Suprapubic skin (tissue), 4 donors: ENCODE measurements around the gene MINAR1. TPM values are rescaled to one million over a fixed set of nuclear protein-coding genes. Genes with fewer than 3 reads are reported as not detected.
A peak's percentile ranks its signal among the peaks of the same experiment; 100 is the strongest.
"Not testable (repeated sequence)": the region's sequence is repeated elsewhere in the genome, so short reads cannot be mapped to it uniquely, and the experiment has no call there.

Source experiments
- DNase-seq, 2 donors: peaks; one replicate each; pipeline ENCODE4 v3.0.0-alpha.2; 2019; ENCODE audit warnings: low spot score in 2 of 2
- H3K27ac ChIP-seq: fragments of 200-600 bp; sonication (generic); one replicate; pipeline ENCODE4 v1.5.1; 2019
- H3K27me3 ChIP-seq: fragments of 200-600 bp; sonication (generic); one replicate; pipeline ENCODE4 v1.5.1; 2019
- H3K36me3 ChIP-seq: fragments of 200-600 bp; sonication (generic); one replicate; pipeline ENCODE4 v1.5.1; 2019
- H3K4me1 ChIP-seq: fragments of 200-600 bp; sonication (generic); one replicate; pipeline ENCODE4 v1.5.1; 2019
- H3K4me3 ChIP-seq: fragments of 200-600 bp; sonication (generic); one replicate; pipeline ENCODE4 v1.5.1; 2019; ENCODE audit warnings: mild to moderate bottlenecking
- H3K9me3 ChIP-seq: fragments of 200-600 bp; sonication (generic); one replicate; pipeline ENCODE4 v1.5.1; 2019
- EP300 ChIP-seq: sonication (generic); formaldehyde crosslinking; IDR thresholded peaks from one replicate; pipeline ENCODE4 v1.6.1; 2017; ENCODE audit warnings: antibody characterized with exemption
- POLR2A ChIP-seq, 2 donors: fragments of 450-650 bp; IDR thresholded peaks; one replicate each; pipeline ENCODE4 v1.6.1; 2017; ENCODE audit warnings: antibody characterized with exemption in 2 of 2, mild to moderate bottlenecking in 2 of 2, moderate library complexity in 2 of 2
- POLR2AphosphoS5 ChIP-seq, 3 donors: sonication (generic); formaldehyde crosslinking; IDR thresholded peaks; one replicate each; pipeline ENCODE4 v1.6.1; 2017; ENCODE audit warnings: antibody characterized with exemption in 3 of 3
- WGBS: methylation state at CpG from one replicate; pipeline ENCODE4 v1.1.5; 2018; 5-methylcytosine and 5-hydroxymethylcytosine counted together
- total RNA-seq, 4 donors: library from RNA; depleted of rRNA; stranded (reverse); fragments of >200 nt; gene quantifications; one replicate each; pipeline ENCODE4 v1.1.0, GENCODE V29; 2016
- TF ChIP-seq, protein P1 (sequence below), 2 donors: fragments of 200-600 bp in 1 of 2; fragments of 450-650 bp in 1 of 2; sonication (generic) in 1 of 2; IDR thresholded peaks; one replicate each; pipeline ENCODE4 v1.5.1; 2016 to 2019; ENCODE audit warnings: antibody characterized with exemption in 2 of 2, mild to moderate bottlenecking in 1 of 2, moderate library complexity in 1 of 2

The MINAR1 gene
- total RNA-seq, 4 donors from 2014 or later: 0.23 to 1.1 (median 0.56) TPM

DNA sequence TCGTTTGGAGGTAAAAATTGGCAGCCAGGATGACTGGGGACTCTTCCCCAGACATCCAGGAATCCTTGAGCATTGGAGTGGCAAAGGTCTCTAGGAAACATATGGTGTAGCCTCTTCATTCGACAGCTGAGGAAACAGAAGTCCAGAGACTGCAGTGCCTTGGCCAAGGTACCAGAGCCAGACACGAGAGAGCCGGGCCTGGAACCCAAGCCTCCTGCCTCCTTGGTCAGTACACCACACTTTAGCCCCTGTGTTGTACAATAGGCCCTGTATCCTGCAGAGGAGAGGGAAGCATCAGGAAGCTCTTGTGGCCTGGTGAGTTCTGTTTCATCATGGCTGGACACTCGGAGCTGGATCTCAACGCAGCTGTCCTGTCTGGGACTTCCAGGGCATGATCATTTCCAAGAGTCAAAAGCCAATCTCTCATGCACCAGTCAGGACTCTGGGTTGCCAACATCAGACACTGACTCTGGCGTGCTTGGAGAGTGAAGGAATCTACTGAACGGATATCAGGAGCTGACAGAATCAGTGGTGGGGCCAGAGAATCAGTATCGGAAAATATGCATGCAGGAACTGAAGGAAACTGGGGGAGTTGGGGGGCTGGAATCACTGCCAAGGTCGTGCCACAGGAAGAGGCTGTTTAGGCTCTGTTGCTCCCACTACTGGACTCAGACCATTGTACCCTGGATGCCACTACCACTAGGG lies 6.4 kb upstream of the MINAR1 start:
- Histone ChIP-seq H3K4me1 (peaks cover under 1% of the 10 kb centered on the region), H3K27ac (no peak overlapping the region), H3K4me3 (no peak overlapping the region), H3K9me3 (no peaks in the 10 kb centered on the region), H3K27me3 (peaks cover 40% of the 10 kb centered on the region), H3K36me3 (no peaks in the 10 kb centered on the region)
- 87% methylated on average over 10 of the region's 10 CpGs for WGBS
- no peak for TF ChIP-seq EP300
- no peak for TF ChIP-seq POLR2A (IDR thresholded peaks at IDR 0.05)
- TF ChIP-seq, protein P1, sequence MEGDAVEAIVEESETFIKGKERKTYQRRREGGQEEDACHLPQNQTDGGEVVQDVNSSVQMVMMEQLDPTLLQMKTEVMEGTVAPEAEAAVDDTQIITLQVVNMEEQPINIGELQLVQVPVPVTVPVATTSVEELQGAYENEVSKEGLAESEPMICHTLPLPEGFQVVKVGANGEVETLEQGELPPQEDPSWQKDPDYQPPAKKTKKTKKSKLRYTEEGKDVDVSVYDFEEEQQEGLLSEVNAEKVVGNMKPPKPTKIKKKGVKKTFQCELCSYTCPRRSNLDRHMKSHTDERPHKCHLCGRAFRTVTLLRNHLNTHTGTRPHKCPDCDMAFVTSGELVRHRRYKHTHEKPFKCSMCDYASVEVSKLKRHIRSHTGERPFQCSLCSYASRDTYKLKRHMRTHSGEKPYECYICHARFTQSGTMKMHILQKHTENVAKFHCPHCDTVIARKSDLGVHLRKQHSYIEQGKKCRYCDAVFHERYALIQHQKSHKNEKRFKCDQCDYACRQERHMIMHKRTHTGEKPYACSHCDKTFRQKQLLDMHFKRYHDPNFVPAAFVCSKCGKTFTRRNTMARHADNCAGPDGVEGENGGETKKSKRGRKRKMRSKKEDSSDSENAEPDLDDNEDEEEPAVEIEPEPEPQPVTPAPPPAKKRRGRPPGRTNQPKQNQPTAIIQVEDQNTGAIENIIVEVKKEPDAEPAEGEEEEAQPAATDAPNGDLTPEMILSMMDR (IDR thresholded peaks at IDR 0.05): no peak
- TF ChIP-seq POLR2AphosphoS5 (IDR thresholded peaks at IDR 0.05): no peak
- no peak for DNase-seq

GRCh38 chr15:79426899-79427298 lies 5.2 kb upstream of the MINAR1 start:
- H3K4me3 ChIP-seq, DNase-seq, H3K36me3 ChIP-seq, H3K27ac ChIP-seq, H3K9me3 ChIP-seq: not testable (repeated sequence)
- WGBS: 97% methylated on average over 2 of the region's 2 CpGs
- Histone ChIP-seq H3K27me3 (peaks cover 51% of the 10 kb centered on the region), H3K4me1 (peaks cover 12% of the 10 kb centered on the region)

GRCh38 chr15:79427781-79428598 lies 4.1 kb upstream of the MINAR1 start:
- H3K4me1 ChIP-seq: peaks cover 21% of the 10 kb centered on the region
- H3K4me3 ChIP-seq: no peak overlapping the region
- no peaks in the 10 kb centered on the region for H3K9me3 ChIP-seq
- H3K27me3 ChIP-seq: peaks cover 62% of the 10 kb centered on the region
- H3K36me3 ChIP-seq: no peaks in the 10 kb centered on the region
- DNase-seq: no peak
- WGBS: 49% methylated on average over 5 of the region's 5 CpGs
- no peak for TF ChIP-seq EP300
- TF ChIP-seq, protein P1 (IDR thresholded peaks at IDR 0.05): no peak
- no peak overlapping the region for H3K27ac ChIP-seq

DNA sequence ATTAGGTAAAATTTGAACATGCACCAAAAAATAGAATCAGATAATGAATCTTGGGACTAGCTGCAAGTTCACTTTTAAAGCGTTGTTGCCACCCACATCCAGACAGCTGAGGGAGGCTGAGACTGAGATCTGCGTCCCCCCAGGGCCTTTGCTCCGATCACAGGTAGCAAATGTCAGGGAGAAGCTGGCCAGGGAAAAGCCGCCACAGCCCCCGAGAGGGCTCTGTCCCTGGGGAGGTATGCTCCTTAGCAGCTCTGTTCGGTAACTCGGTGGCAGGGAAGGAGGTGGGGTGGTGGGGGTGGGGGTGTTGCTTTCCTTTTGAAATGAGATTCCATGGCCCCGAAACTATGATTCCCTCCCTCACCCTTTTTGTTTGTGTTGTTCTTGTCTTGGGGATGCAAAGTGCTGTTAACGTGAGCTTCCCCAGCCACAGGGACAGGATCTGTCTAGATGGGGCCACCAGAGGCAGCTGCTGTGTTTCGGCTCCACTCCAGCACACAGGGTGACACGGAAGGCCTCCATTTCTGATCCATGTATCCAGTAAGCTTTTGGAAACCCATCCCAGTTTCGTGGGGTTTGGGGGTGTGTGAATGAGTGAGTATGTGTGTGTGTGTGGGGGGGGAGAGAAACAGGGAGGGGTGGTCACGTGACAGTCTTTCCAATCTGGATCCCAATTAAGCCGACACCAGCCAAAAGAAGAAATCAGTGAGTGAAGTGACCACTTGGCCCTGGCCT lies 1.1 kb upstream of the MINAR1 start:
- Histone ChIP-seq H3K4me3 (peak overlapping the region; percentile 51), H3K27ac (no peak overlapping the region), H3K4me1 (peaks cover 21% of the 10 kb centered on the region), H3K36me3 (no peaks in the 10 kb centered on the region), H3K27me3 (peaks cover 82% of the 10 kb centered on the region), H3K9me3 (no peaks in the 10 kb centered on the region)
- 18% methylated on average over 14 of the region's 14 CpGs for WGBS
- no peak for TF ChIP-seq POLR2A (IDR thresholded peaks at IDR 0.05)
- no peak for TF ChIP-seq EP300
- TF ChIP-seq POLR2AphosphoS5 (IDR thresholded peaks at IDR 0.05): no peak
- TF ChIP-seq, protein P1 (IDR thresholded peaks at IDR 0.05): no peak
- DNase-seq: no peak

GRCh38 chr15:79432345-79433275 lies 474 bp downstream of the MINAR1 start:
- no peaks in the 10 kb centered on the region for H3K9me3 ChIP-seq
- no peak overlapping the region for H3K27ac ChIP-seq
- peak overlapping the region; percentile 51 for H3K4me3 ChIP-seq
- no peaks in the 10 kb centered on the region for H3K36me3 ChIP-seq
- H3K27me3 ChIP-seq: peaks cover 77% of the 10 kb centered on the region
- TF ChIP-seq POLR2A (IDR thresholded peaks at IDR 0.05) (no peak), EP300 (no peak), POLR2AphosphoS5 (IDR thresholded peaks at IDR 0.05) (no peak)
- TF ChIP-seq, protein P1 (IDR thresholded peaks at IDR 0.05): no peak
- WGBS: 8% methylated on average over 27 of the region's 84 CpGs
- H3K4me1 ChIP-seq: peaks cover 21% of the 10 kb centered on the region
- DNase-seq: no peak
